Prostate gland (tissue), 2 donors: ENCODE data around the gene ART1.

Experiments used
- POLR2AphosphoS5 ChIP-seq: sonication (generic); formaldehyde crosslinking; IDR thresholded peaks from one replicate; pipeline ENCODE4 v1.6.1; 2017; ENCODE audit warnings: antibody characterized with exemption
- TF ChIP-seq, protein P1 (sequence below), 4 experiments: fragments of 200-600 bp in 2 of 4; fragments of 450-650 bp in 2 of 4; sonication (generic) in 2 of 4; IDR thresholded peaks; 1 replicate in 3 of 4; 2 replicates in 1 of 4; pipeline ENCODE4 v1.5.1; 2016 to 2019; ENCODE audit warnings: antibody characterized with exemption in 4 of 4, mild to moderate bottlenecking in 2 of 4, moderate library complexity in 2 of 4

GRCh38 chr11:3669128-3669527, 24.2 kb downstream of the ART1 start:
- TF ChIP-seq, protein P1, sequence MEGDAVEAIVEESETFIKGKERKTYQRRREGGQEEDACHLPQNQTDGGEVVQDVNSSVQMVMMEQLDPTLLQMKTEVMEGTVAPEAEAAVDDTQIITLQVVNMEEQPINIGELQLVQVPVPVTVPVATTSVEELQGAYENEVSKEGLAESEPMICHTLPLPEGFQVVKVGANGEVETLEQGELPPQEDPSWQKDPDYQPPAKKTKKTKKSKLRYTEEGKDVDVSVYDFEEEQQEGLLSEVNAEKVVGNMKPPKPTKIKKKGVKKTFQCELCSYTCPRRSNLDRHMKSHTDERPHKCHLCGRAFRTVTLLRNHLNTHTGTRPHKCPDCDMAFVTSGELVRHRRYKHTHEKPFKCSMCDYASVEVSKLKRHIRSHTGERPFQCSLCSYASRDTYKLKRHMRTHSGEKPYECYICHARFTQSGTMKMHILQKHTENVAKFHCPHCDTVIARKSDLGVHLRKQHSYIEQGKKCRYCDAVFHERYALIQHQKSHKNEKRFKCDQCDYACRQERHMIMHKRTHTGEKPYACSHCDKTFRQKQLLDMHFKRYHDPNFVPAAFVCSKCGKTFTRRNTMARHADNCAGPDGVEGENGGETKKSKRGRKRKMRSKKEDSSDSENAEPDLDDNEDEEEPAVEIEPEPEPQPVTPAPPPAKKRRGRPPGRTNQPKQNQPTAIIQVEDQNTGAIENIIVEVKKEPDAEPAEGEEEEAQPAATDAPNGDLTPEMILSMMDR (IDR thresholded peaks at IDR 0.05): no peak
- no peak for TF ChIP-seq POLR2AphosphoS5
